GM18499 (cell line): ENCODE measurements around the gene CCR5AS.

ENCODE experiments used
- ATAC-seq: cut with Tn5 transposase; IDR thresholded peaks from one replicate; pipeline ENCODE4 v1.9.1; 2021; ENCODE audit warnings: moderate number of reproducible peaks; ENCODE audit not compliant: insufficient read depth, unreplicated experiment

The CCR5AS gene

GRCh38 chr3:46325645-46326300, 81.1 kb downstream of the CCR5AS start:
- no peak for ATAC-seq

DNA sequence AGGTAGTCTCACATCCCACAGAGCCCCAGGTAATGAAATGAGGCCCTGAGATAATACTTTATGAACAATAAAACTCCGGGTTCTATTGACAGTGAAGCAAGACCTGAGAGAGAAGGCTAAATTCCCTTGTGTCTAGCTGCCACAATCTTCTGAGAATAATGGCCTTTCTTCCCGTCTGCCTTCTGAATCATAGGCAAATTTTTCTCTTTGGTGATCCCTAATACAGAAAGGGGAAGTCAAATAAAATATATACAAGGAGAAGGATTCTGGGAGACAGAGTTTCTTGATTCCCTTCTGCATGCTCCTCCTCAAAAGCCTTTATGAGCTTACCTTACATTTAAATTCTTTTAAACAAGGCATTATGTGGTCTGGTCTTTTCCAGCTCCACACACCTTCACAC, 82.8 kb downstream of the CCR5AS start:
- ATAC-seq, result no peak

GRCh38 chr3:46321461-46322104, 85.3 kb downstream of the CCR5AS start:
- ATAC-seq, result no peak

GRCh38 chr3:46318207-46318927, 88.5 kb downstream of the CCR5AS start:
- no peak for ATAC-seq

DNA sequence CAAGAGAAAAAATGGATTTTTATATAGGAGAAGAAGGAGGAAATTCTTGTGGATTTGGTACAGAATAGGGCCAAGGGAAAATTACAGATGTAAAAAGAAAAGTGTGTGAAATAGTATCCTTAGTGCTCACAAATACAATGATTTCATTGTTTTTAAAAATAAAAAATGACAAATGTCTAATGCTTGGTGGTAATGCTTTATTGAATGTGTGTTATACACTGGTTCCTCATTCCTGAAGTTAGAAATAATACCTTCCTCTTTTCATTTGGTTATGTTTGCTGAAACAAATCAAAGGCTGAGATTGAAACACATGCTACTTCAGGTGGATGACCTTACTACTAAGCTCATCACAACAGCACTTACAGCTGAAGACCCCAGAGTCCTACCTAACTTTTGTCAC, 90.7 kb downstream of the CCR5AS start:
- no peak for ATAC-seq

DNA sequence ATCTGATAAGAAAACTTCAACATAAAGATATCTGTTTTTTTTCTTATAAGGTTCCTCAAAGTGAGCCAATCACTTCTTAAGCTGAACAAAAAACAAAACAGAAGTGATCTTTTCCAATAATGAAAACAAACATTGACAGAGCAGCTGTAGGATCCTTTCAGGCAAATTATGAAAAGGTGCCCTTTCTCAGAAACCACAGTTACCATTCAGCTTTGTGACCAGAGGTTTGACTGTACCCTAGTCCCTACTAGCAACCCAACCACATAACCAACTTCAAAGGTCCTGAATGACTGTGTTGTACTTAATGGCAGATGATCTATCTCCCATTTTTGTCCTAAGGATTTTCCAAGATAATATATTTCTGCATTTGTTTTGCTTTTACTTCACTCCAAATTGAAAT, 92.3 kb downstream of the CCR5AS start:
- no peak for ATAC-seq
